LoVo (cell line): ENCODE measurements around the gene NRBF2.

Experiments
- DNase-seq: peaks from one replicate; pipeline ENCODE4 v3.0.0-alpha.2; 2016; ENCODE audit warnings: low spot score

Gene NRBF2

DNA sequence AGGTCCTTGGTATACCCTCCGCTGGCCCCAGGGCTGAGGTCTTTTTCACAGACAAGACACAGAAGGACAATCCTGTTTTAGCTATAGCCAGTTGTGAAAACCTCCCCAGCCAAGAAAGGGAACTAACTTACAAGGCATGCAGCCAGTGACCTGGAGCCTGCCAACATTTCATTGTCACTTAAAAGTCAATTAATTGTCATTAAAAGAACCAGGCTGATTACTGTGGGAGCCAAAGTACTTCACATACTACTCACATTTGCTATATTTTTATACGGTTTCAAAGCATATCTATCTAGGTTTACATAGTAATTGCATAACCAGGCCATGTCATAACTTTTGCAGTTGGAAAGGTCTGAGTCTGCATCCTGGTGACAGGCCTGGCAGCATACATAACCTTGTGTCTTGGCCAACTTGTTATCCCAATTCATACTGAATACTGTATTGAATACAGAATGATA is 31.1 kb downstream of the NRBF2 start:
- no peak for DNase-seq

DNA sequence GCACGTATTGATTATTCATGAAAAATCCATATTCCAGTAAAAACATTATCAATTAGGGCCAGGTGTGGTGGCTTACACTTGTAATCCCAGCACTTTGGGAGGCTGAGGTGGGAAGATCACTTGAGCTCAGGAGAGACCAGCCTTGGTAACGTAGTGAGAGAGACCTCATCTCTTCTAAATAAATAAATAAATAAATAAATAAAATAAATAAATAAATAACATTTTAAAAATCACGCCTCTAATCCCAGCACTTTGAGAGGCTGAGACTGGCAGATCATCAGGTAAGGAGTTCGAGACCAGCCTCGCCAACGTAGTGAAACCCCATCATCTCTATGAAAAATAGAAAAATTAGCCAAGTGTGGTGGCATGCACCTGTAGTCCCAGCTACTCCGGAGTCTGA is 32.1 kb downstream of the NRBF2 start:
- no peak for DNase-seq

DNA sequence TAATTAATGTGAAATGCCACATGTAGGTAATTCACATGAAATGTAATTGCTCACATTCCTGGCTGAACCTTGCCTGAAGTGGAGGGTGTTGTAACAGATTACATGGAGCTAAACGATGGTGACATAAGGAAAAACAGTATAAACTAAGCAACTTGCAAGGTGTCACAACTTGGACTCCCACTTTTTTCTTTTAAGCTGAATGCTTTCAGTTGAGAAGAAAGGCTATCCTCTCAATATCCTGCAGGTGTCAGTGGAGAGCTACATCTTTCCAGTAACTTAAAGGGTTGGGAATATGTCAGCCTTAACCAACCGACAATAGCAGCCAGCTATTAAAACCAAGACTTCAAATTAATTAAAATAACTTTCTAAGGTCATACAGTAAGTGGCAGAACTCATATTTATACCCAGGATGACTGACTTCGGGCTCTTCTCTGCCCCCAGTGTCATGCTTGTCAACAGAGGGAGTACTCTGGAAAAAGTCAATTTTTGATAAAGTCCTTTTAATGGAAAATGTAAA is 33.7 kb downstream of the NRBF2 start:
- DNase-seq: peak; percentile 62

DNA sequence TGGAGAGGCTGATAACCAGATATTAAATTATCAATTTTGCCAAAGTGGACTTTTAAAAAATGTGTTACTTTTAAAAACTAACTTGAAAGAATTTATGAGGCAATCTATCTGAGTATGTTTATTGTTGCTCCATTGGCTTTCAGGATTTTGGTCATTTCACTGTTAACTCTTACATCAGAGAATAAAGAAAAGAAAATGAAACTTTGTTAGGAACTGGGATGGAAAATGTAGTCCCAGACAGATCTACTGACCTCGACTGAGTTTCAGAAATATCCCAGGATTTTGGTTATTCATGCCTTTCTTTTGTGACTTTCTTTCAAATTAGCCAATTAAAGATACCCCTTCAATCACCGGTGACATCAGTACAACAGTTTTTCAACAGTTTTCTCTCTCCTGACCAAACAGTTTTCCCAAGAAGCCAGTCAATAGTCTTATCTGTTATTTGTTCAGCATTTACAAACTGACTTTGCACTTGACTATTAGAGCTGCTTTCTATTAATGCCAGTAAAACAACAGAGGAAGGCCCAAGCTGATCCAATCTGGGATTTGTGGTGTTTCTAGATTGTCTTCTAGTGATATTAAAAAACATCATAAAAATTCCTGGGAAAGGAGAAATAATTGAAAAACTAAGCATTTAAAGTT is 35.8 kb downstream of the NRBF2 start:
- DNase-seq: no peak

DNA sequence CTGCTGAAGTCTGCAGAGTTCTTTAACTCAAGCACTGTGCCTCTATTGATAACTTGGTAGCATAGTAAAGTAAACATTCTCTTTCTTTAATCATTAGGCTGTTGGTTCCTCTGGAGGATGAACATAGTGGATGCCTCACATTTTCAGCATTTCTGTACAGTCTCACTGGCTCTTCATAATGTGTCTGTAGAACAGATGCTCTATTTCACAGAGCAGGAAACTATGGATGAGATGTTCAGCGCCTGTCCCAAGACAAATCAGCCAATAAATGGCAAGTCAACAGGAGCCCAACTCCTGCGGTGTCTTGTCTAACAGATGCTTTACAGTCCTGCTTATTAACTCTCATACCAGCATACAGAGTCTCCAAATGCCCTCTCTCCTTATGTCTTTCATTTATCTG is 36.5 kb downstream of the NRBF2 start:
- no peak for DNase-seq

DNA sequence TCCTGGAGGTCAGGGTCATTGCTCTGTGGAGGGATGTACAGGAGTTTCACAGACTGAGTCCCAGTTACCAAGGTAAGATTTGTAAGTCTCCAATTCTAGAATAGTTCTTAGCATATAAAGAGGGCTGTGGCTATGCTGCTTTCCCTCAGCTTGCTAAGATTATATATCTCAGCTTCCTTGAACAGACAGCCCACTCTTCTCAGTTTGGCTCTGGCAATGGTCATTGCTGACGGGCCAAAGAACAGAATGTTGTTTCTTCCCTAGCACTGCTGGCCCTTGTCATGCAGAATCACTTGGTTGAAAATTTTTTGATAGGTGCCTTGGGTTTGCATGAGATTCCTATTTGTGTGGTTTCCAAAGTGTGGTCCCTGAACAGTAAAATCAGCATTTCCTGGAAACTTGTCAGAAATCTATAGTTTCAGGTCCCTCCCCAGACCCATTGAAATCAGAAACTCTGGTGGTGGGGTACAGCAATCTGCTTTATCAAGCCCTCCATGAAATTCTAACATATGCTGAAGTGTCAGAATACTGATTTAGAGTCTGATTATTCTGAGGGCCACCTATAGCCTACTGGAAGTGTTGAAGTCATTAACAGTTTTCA is 38.2 kb downstream of the NRBF2 start:
- DNase-seq: no peak

DNA sequence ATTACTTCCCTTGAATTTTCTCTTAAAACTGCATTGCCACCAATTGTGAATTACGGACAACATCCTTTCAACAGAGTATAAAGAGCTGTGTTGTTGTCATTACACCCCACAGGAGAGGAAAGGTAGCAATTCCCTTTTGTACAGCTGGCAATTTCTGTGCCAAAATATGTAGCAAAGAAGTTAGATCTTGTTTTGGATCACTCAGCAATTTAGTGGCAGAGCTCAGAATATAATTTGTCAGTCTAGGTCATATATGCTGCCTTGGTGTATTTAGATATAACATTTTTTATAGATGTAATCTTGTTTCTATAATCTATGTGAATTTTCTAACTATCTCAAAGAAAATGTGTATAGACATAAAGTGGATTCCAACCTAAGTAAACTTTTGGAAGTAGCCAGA is 38.8 kb downstream of the NRBF2 start:
- DNase-seq: no peak

DNA sequence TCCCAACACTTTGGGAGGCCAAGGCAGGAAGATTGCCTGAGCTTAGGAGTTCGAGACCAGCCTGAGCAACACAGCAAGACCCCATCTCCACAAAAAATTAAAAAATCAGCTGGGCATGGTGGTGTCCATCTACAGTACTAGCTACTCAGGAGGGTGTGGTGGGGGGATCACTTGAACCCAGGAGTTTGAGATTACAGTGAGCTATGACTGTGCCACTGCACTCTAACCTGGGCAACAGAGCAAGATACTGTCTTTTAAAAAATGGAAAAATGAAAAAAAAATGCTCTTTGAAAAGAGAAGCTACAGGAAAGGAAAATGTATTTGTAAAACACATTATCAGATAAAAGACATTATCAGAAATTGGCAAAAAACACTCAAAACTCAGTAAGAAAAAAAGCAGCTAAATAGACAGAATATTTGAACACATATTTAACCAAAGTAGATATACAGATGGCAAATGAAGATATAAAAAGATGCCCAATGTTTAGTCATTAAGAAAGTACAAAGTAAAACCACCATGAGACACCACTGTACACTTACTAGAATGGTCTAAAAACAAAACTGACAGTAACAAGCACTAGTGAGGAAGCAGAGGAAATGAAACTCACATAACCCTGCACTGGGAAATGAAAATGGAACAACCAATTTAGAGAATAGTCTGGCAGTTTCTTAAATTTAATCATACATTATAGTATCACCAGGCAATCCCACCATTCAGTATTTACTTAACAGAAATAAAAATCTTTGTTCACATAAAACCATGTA is 40.5 kb downstream of the NRBF2 start:
- no peak for DNase-seq

DNA sequence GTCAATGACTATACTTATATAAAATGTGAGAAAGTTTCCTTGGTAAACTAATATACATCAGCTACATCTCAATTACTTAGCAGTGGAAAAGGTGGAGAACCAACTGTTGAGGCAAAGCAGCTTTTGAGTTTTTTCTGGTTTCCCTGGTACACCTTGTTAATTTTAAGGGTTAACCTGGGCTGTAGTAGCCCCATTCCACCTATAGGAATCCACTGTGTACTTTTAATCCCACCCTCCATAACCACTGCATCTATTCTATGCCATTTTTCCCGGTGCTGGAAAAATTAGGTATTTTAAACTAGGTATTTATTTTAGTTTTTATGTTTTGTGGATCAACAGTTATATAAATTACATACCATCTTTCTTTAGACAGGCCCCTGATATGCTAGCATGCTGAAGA is 42.4 kb downstream of the NRBF2 start:
- no peak for DNase-seq

DNA sequence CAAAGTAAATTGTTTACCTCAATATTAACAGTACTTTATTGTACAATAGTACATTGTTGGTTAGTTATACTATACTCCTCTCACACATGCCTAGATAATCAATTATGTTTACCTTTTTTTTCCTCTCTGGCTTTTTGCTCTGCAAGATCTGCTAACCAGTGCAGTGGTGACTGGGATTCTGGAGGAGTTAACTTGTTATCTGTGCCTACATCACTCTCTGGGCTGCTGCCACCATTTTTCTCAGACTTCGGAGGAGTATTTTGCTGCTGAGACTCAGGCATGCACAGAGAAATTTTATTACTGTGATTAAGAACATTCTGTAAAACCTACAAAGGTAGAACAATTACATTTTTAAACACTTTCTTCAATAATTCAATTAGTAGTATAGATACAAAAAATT is 59.7 kb downstream of the NRBF2 start:
- DNase-seq: no peak

DNA sequence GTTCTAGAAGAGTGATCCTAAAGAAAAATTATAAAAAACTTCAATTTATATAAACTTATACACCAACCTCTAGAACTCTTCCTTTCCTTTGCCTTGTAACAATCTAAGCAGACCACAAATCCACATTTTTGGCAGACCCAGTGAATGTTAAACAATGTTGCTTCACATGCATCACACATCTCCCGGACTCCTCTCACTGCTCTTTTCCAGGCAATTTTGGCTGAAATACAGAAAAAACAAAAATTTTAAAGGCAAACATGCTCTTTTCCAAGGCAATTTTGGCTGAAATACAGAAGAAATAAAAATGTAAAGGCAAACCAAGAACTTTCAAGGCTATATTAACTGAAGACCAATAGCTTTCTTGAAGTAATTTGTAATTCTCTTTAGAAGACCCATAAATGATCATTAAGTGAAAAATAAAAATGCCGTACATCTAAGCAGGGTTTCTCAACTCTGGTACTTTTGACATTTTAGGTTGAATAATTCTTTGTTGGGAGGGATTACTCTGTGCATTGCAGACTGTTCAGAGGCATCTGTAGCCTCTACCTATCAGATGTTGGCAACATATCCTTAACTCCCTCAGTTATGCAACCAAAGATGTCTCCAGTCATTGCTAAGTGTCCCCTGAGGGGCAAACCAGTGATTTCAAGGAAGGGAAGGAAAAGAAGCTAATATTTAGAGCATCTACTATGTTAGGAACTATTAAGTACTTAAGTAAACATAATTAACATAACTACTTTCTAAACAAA is 64.4 kb downstream of the NRBF2 start:
- DNase-seq: no peak

DNA sequence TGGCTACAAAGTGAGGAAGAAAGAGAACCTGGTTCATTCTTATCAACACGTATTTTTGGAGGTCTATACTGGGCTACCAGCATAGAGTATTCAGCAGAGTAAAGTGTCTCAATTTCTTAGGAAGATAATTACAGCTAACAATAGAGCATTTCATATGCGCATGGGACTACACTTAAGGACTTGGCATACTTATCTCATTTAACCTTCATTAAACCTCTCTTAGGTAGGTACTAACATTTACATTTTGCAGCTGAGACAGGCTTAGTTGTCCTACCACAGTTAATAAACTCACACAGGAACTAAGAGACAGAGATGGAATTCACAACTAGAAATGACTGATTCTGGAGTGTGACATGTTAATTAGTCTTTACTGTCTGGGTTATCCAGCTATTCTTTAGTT is 66.6 kb downstream of the NRBF2 start:
- DNase-seq: no peak

DNA sequence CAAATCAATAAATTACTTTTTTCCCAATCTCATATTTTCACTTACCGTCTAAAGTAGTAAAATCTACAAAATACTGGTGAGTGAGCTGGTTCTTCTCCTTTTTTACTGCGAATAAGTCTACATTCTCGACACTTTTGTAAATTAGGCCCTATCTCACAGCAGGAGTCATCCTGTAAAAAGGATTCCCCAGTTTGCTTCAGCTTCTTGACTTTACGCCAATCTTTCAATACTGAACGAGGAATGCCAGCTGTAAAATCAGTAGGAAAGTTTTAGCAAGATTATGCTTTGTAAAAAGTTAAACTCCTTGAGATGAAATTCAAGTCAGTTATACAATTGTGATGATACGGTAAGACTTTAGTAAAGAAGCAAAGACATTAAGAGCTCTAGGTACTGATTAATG is 67.3 kb downstream of the NRBF2 start:
- DNase-seq: no peak

DNA sequence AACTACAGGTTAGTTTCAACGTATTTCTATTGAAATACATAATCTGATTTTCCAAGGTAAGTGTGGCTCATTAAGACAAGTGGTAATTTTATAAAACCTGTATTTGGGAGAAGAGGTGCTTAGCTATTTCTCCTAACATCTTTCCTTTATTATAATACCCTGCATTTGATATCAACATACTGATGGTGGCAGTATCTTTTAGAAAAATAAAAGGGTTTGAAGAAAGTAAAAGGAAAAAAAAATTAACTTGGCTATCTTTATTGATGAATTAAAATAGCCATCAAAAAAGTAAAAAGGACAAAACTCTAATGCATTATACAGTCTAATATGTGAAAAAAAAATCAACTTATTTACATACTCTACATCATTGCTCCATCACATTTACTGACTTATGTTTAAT is 68.0 kb downstream of the NRBF2 start:
- no peak for DNase-seq
